Psoas muscle (tissue), 8 donors: ENCODE results near the gene PRKAR1A. TPM values are rescaled to one million over a fixed set of nuclear protein-coding genes. Genes with fewer than 3 reads are reported as not detected.

Source experiments
- ATAC-seq, 4 donors: fragments of 200-7000 bp; cut with Tn5 transposase; one replicate each; pipeline ENCODE4 v1.9.1; 2020; ENCODE audit warnings: moderate library complexity in 3 of 4, mild to moderate bottlenecking in 2 of 4
- DNase-seq, 2 donors: peaks; one replicate each; pipeline ENCODE4 v3.0.0-alpha.2; 2020
- H3K27ac ChIP-seq: fragments of 200-600 bp; one replicate; pipeline ENCODE4 v1.8.0; 2022
- H3K27me3 ChIP-seq, 3 donors: fragments of 200-600 bp in 1 of 3; one replicate each; pipeline versions ENCODE4 v1.6.1 to v1.8.0; 2013 to 2022; ENCODE audit warnings: low read length in 2 of 3, mild to moderate bottlenecking in 2 of 3, moderate library complexity in 1 of 3; ENCODE audit not compliant: insufficient read depth in 3 of 3
- H3K36me3 ChIP-seq, 2 donors: fragments of 200-600 bp in 1 of 2; one replicate each; pipeline versions ENCODE4 v1.6.1 to v1.8.0; 2013 to 2022; ENCODE audit warnings: low read depth in 1 of 2, mild to moderate bottlenecking in 1 of 2, moderate library complexity in 1 of 2; ENCODE audit not compliant: insufficient read depth in 1 of 2
- H3K4me1 ChIP-seq: fragments of 200-600 bp; one replicate; pipeline ENCODE4 v1.8.0; 2022
- H3K4me3 ChIP-seq: fragments of 200-600 bp; one replicate; pipeline ENCODE4 v1.8.0; 2022; ENCODE audit warnings: mild to moderate bottlenecking
- H3K9me3 ChIP-seq: fragments of 200-600 bp; one replicate; pipeline ENCODE4 v1.8.0; 2022
- CTCF ChIP-seq: fragments of 200-600 bp; IDR thresholded peaks from one replicate; pipeline ENCODE4 v1.8.0; 2022; ENCODE audit warnings: antibody characterized with exemption
- WGBS, 3 donors: extraction: QIAGEN DNeasy Blood & Tissue Kit; methylation state at CpG; one replicate each; pipeline versions ENCODE4 v1.1.6 to v1.1.7; 2013; 5-methylcytosine and 5-hydroxymethylcytosine counted together
- intact Hi-C, 2 donors: fragments of 100-400 bp; cut with DNase I; formaldehyde crosslinking; loops; one replicate each; pipeline versions ENCODE4 v1.11.0 to v1.14.2; 2022
- polyA plus RNA-seq, 3 donors: library from polyadenylated mRNA; stranded (reverse); fragments of 200-250 nt; gene quantifications; one replicate each; pipeline ENCODE4 v1.2.3, GENCODE V29; 2013
- total RNA-seq, 4 donors: library from RNA; stranded (reverse); fragmentation: NEBNext Ultra II Directional in 2 of 4; extraction: Animal tissue kit (Norgen Biotek cat#: 25700) in 2 of 4; gene quantifications; one replicate each; pipeline versions ENCODE4 v1.2.1 to v1.2.4, GENCODE V29; 2021 to 2023
- donor health status: healthy with polysubstance abuse.
- donor health status: DM: no; HTN: no; CAD: no; lungs with moderate emphysema.
- donor health status: Bipolar disorder and iron deficiency.
- donor health status: healthy.
- donor health status: DM: yes; HTN: yes; CAD: no.
- donor health status: DM: no; HTN: no; CAD: no.
- donor health status: DM: no; HTN: no; CAD: no.
- donor health status: DM: yes; HTN: yes; CAD: no.

PRKAR1A gene
- total and polyA plus RNA-seq, 7 donors = 145 to 2,295 (median 386) TPM

- Histone ChIP-seq H3K4me3 (no peak overlapping the region), H3K27ac (peak overlapping the region; percentile 0), H3K9me3 (no peaks in the 10 kb centered on the region), H3K36me3 (no peaks in the 10 kb centered on the region), H3K27me3 (peaks cover 0 to 22% (median 9%) of the 10 kb centered on the region in 3 donors), H3K4me1 (no peaks in the 10 kb centered on the region)
- ATAC-seq (no peak), DNase-seq (no peak)
- TF ChIP-seq CTCF = no peak
- WGBS, 3 donors = 30 to 55% (median 37%) methylated on average over 2 of the region's 2 CpGs
- intact Hi-C loops = no loop called here
Measured at GRCh38 chr17:68595986-68596385, 83.8 kb downstream of the PRKAR1A start.

- no peaks in the 10 kb centered on the region for H3K9me3 ChIP-seq
- intact Hi-C loops = no loop called here
- 63 to 72% (median 65%) methylated on average over 5 of the region's 5 CpGs for WGBS, 3 donors
- no peak overlapping the region for H3K27ac ChIP-seq
- peaks cover 0 to 27% (median 11%) of the 10 kb centered on the region in 3 donors for H3K27me3 ChIP-seq
- ATAC-seq (no peak), DNase-seq (peak in 1 of 2 donors; percentile 17)
- H3K36me3 ChIP-seq = no peaks in the 10 kb centered on the region
- TF ChIP-seq CTCF = no peak
- H3K4me1 ChIP-seq = no peaks in the 10 kb centered on the region
- H3K4me3 ChIP-seq = peak overlapping the region; percentile 7
Measured at GRCh38 chr17:68596411-68596945, 84.2 kb downstream of the PRKAR1A start.

- H3K27ac ChIP-seq = no peak overlapping the region
- no peak for TF ChIP-seq CTCF
- 92 to 96% (median 95%) methylated on average over 4 of the region's 4 CpGs for WGBS, 3 donors
- peaks cover 0 to 43% (median 11%) of the 10 kb centered on the region in 3 donors for H3K27me3 ChIP-seq
- no peaks in the 10 kb centered on the region for H3K9me3 ChIP-seq
- H3K4me3 ChIP-seq = peak overlapping the region; percentile 73
- no peaks in the 10 kb centered on the region for H3K36me3 ChIP-seq
- DNase-seq (no peak), ATAC-seq (no peak)
- intact Hi-C loops = no loop called here
- H3K4me1 ChIP-seq = no peaks in the 10 kb centered on the region
Measured at GRCh38 chr17:68598074-68598473, 85.8 kb downstream of the PRKAR1A start.

GRCh38 chr17:68598545-68598961 lies 86.3 kb downstream of the PRKAR1A start:
- H3K27me3 ChIP-seq = peaks cover 0 to 48% (median 11%) of the 10 kb centered on the region in 3 donors
- no peak for ATAC-seq
- H3K36me3 ChIP-seq = no peaks in the 10 kb centered on the region
- H3K4me3 ChIP-seq = peak overlapping the region; percentile 73
- TF ChIP-seq CTCF = no peak
- no peak overlapping the region for H3K27ac ChIP-seq
- WGBS, 3 donors = 83 to 89% (median 84%) methylated on average over 4 of the region's 4 CpGs
- no peaks in the 10 kb centered on the region for H3K9me3 ChIP-seq
- intact Hi-C loops = no loop called here
- DNase-seq = no peak
- no peaks in the 10 kb centered on the region for H3K4me1 ChIP-seq

GRCh38 chr17:68599091-68599490 lies 86.9 kb downstream of the PRKAR1A start:
- Histone ChIP-seq H3K36me3 (no peaks in the 10 kb centered on the region), H3K27ac (peak overlapping the region; percentile 61), H3K4me1 (no peaks in the 10 kb centered on the region), H3K27me3 (peaks cover 0 to 50% (median 11%) of the 10 kb centered on the region in 3 donors), H3K4me3 (peak overlapping the region; percentile 73), H3K9me3 (no peaks in the 10 kb centered on the region)
- no peak for DNase-seq
- TF ChIP-seq CTCF = no peak
- peak in 2 of 4 donors; percentile 48 to 55 for ATAC-seq
- 62 to 74% (median 66%) methylated on average over 4 of the region's 4 CpGs for WGBS, 3 donors
- intact Hi-C loops = no loop called here
